CD14-positive monocyte (primary cell): ENCODE results near the gene OGN. TPM values are rescaled to one million over a fixed set of nuclear protein-coding genes. Genes with fewer than 3 reads are reported as not detected.

Source experiments
- DNase-seq, 3 donors: peaks; one replicate each; pipeline ENCODE4 v3.0.0-alpha.2; 2011 to 2022
- H2AFZ ChIP-seq: 2 replicates; pipeline ENCODE4 v1.6.0; 2012; ENCODE audit warnings: mild to moderate bottlenecking, low read depth, low read length, inconsistent platforms; ENCODE audit not compliant: insufficient read depth, poor library complexity, severe bottlenecking
- H3K27ac ChIP-seq, 2 donors: 1 replicate in 1 of 2; 2 replicates in 1 of 2; pipeline ENCODE4 v1.5.1; 2012 to 2013; ENCODE audit warnings: low read length in 2 of 2, control low read depth in 1 of 2, inconsistent platforms in 1 of 2, low read depth in 1 of 2, mild to moderate bottlenecking in 1 of 2
- H3K27me3 ChIP-seq, 2 donors: one replicate each; pipeline versions ENCODE4 v1.6.0 to v1.6.1; 2011 to 2013; ENCODE audit warnings: low read length in 2 of 2; ENCODE audit not compliant: control insufficient read depth in 2 of 2, insufficient read depth in 2 of 2
- H3K36me3 ChIP-seq, 2 donors: replicated peaks in 1 of 2; 1 replicate in 1 of 2; 2 replicates in 1 of 2; pipeline versions ENCODE4 v1.5.1 to v1.6.1; 2012 to 2013; ENCODE audit warnings: low read length in 2 of 2, control low read depth in 1 of 2, inconsistent platforms in 1 of 2, mild to moderate bottlenecking in 1 of 2; ENCODE audit not compliant: insufficient read depth in 2 of 2, control insufficient read depth in 1 of 2
- H3K4me1 ChIP-seq, 2 donors: 1 replicate in 1 of 2; 2 replicates in 1 of 2; pipeline versions ENCODE4 v1.5.1 to v1.6.1; 2012 to 2013; ENCODE audit warnings: low read length in 2 of 2, control low read depth in 1 of 2, inconsistent platforms in 1 of 2, mild to moderate bottlenecking in 1 of 2, moderate library complexity in 1 of 2; ENCODE audit not compliant: insufficient read depth in 2 of 2, control insufficient read depth in 1 of 2
- H3K4me2 ChIP-seq: replicated peaks from 2 replicates; pipeline ENCODE3; 2012; ENCODE audit warnings: low read length, moderate library complexity, mild to moderate bottlenecking; ENCODE audit not compliant: poor library complexity, severe bottlenecking; ENCODE audit errors: extremely low read depth
- H3K4me3 ChIP-seq, 3 experiments: fragments of 200-600 bp in 1 of 3; sonication (generic) in 1 of 3; replicated peaks in 1 of 3; 1 replicate in 2 of 3; 2 replicates in 1 of 3; pipeline ENCODE4 v1.5.1; 2011 to 2013; ENCODE audit warnings: low read length in 3 of 3, mild to moderate bottlenecking in 3 of 3, control low read depth in 2 of 3, low read depth in 2 of 3, inconsistent platforms in 1 of 3, moderate library complexity in 1 of 3
- H3K79me2 ChIP-seq: 2 replicates; pipeline ENCODE4 v1.6.0; 2012; ENCODE audit warnings: mild to moderate bottlenecking, control low read depth, inconsistent platforms, low read length, moderate library complexity; ENCODE audit not compliant: insufficient read depth
- H3K9ac ChIP-seq: 2 replicates; pipeline ENCODE4 v1.6.0; 2017; ENCODE audit warnings: low read length, mild to moderate bottlenecking; ENCODE audit not compliant: insufficient read depth, poor library complexity, severe bottlenecking
- H3K9me3 ChIP-seq, 2 donors: replicated peaks in 1 of 2; 1 replicate in 1 of 2; 2 replicates in 1 of 2; pipeline versions ENCODE4 v1.5.1 to v1.6.1; 2012 to 2013; ENCODE audit warnings: low read length in 2 of 2, control low read depth in 1 of 2; ENCODE audit not compliant: control insufficient read depth in 1 of 2, insufficient read depth in 1 of 2
- H4K20me1 ChIP-seq: 2 replicates; pipeline ENCODE4 v1.6.0; 2012; ENCODE audit warnings: mild to moderate bottlenecking, low read length, control low read depth, moderate library complexity; ENCODE audit not compliant: insufficient read depth
- H3K27ac Mint-ChIP-seq, 7 donors: one replicate each; pipeline ENCODE4 v1.8.0; 2020; ENCODE audit warnings: mild to moderate bottlenecking in 7 of 7, mixed read lengths in 7 of 7, moderate library complexity in 6 of 7, inconsistent platforms in 2 of 7
- H3K27me3 Mint-ChIP-seq, 3 donors: one replicate each; pipeline ENCODE4 v1.8.0; 2021 to 2022; ENCODE audit warnings: low read depth in 3 of 3, mild to moderate bottlenecking in 3 of 3, mixed read lengths in 3 of 3, moderate library complexity in 3 of 3, inconsistent platforms in 1 of 3
- H3K36me3 Mint-ChIP-seq, 2 donors: one replicate each; pipeline ENCODE4 v1.8.0; 2020; ENCODE audit warnings: mixed read lengths in 2 of 2, inconsistent platforms in 1 of 2, mild to moderate bottlenecking in 1 of 2
- H3K4me1 Mint-ChIP-seq: one replicate; pipeline ENCODE4 v1.8.0; 2020; ENCODE audit warnings: mild to moderate bottlenecking, mixed read lengths
- H3K4me3 Mint-ChIP-seq, 2 donors: one replicate each; pipeline ENCODE4 v1.8.0; 2020; ENCODE audit warnings: mild to moderate bottlenecking in 2 of 2, mixed read lengths in 2 of 2, moderate library complexity in 1 of 2
- H3K9me3 Mint-ChIP-seq, 7 donors: one replicate each; pipeline ENCODE4 v1.8.0; 2020 to 2022; ENCODE audit warnings: mixed read lengths in 7 of 7, mild to moderate bottlenecking in 6 of 7, moderate library complexity in 6 of 7, inconsistent platforms in 2 of 7
- CTCF ChIP-seq: fragments of 200-600 bp; IDR thresholded peaks from one replicate; pipeline ENCODE4 v1.8.0; 2022; ENCODE audit warnings: antibody characterized with exemption, mild to moderate bottlenecking
- WGBS: methylation state at CpG from one replicate; pipeline ENCODE4 v1.1.5; 2013; ENCODE audit warnings: missing lambda C conversion rate; ENCODE audit not compliant: insufficient coverage; 5-methylcytosine and 5-hydroxymethylcytosine counted together
- intact Hi-C, 2 donors: fragments of 100-400 bp; cut with micrococcal nuclease; formaldehyde crosslinking; loops; one replicate each; pipeline versions ENCODE4 v1.15.0 to v1.15.1; 2023
- polyA plus RNA-seq, 3 donors: library from polyadenylated mRNA; depleted of rRNA in 1 of 3; unstranded in 2 of 3; stranded (reverse) in 1 of 3; fragments of 300-500 nt in 2 of 3; fragments of >200 nt in 1 of 3; fragmentation: Illumina TruSeq in 2 of 3; gene quantifications; 1 replicate in 2 of 3; 2 replicates in 1 of 3; pipeline ENCODE4 v1.2.3, GENCODE V29; 2012 to 2021

OGN gene
- polyA plus RNA-seq, 3 donors, result not detected

GRCh38 chr9:92426501-92427145, 22.2 kb upstream of the OGN start:
- peaks cover 5% of the 10 kb centered on the region for H3K4me1 Mint-ChIP-seq

GRCh38 chr9:92425474-92425873, 21.1 kb upstream of the OGN start:
- Histone ChIP-seq H3K4me3 (no peak overlapping the region), H3K79me2 (no peaks in the 10 kb centered on the region), H2AFZ (no peak overlapping the region), H3K36me3 (no peaks in the 10 kb centered on the region), H3K27me3 (no peaks in the 10 kb centered on the region), H3K9me3 (no peaks in the 10 kb centered on the region), H3K9ac (no peak overlapping the region), H3K4me2 (no peak overlapping the region), H3K27ac (no peak overlapping the region), H4K20me1 (no peaks in the 10 kb centered on the region), H3K4me1 (no peaks in the 10 kb centered on the region)
- WGBS, result no CpG with 5 or more reads among the region's 2 CpGs
- peaks cover 5% of the 10 kb centered on the region for H3K4me1 Mint-ChIP-seq
- H3K4me3 Mint-ChIP-seq, result no peak overlapping the region
- no peaks in the 10 kb centered on the region for H3K9me3 Mint-ChIP-seq
- no peak for TF ChIP-seq CTCF
- no peaks in the 10 kb centered on the region for H3K27me3 Mint-ChIP-seq
- peaks cover 4 to 7% of the 10 kb centered on the region in 2 donors for H3K36me3 Mint-ChIP-seq
- no peak overlapping the region for H3K27ac Mint-ChIP-seq
- intact Hi-C loops, result no loop called here
- DNase-seq, result no peak

More at GRCh38 chr9:92426501-92427145, 22.2 kb upstream of the OGN start:
- Histone ChIP-seq H2AFZ (no peak overlapping the region), H3K9ac (no peak overlapping the region), H3K36me3 (no peaks in the 10 kb centered on the region), H3K4me3 (no peak overlapping the region), H4K20me1 (no peaks in the 10 kb centered on the region), H3K9me3 (no peaks in the 10 kb centered on the region), H3K27ac (no peak overlapping the region), H3K4me2 (no peak overlapping the region), H3K27me3 (no peaks in the 10 kb centered on the region), H3K79me2 (no peaks in the 10 kb centered on the region), H3K4me1 (no peaks in the 10 kb centered on the region)
- no peaks in the 10 kb centered on the region for H3K27me3 Mint-ChIP-seq
- 100% methylated on average over 3 of the region's 5 CpGs for WGBS
- peaks cover 7 to 10% of the 10 kb centered on the region in 2 donors for H3K36me3 Mint-ChIP-seq
- H3K9me3 Mint-ChIP-seq, result no peaks in the 10 kb centered on the region
- H3K27ac Mint-ChIP-seq, result no peak overlapping the region
- H3K4me3 Mint-ChIP-seq, result no peak overlapping the region
- DNase-seq, result no peak
- intact Hi-C loops, result no loop called here
- no peak for TF ChIP-seq CTCF
